Heart left ventricle (tissue), 13 donors: ENCODE results near the gene S1PR4.

Source experiments
- POLR2A ChIP-seq, 2 donors: fragments of 450-650 bp; IDR thresholded peaks; one replicate each; pipeline ENCODE4 v1.6.1; 2017; ENCODE audit warnings: antibody characterized with exemption in 2 of 2, mild to moderate bottlenecking in 2 of 2, moderate library complexity in 2 of 2
- TF ChIP-seq, protein P1 (sequence below), 12 donors: fragments of 200-600 bp; sonication (generic) in 4 of 12; IDR thresholded peaks; one replicate each; pipeline versions ENCODE4 v1.5.0 to v1.8.0; 2018 to 2022; ENCODE audit warnings: antibody characterized with exemption in 12 of 12, mild to moderate bottlenecking in 5 of 12
- donor health status: ischemic (EF 13 %, LVEDD 7.1; RV severe dilation, severe dysfunction).
- donor health status: DM: no; HTN: yes; CAD: no.
- donor health status: DM: no; HTN: no; CAD: no.
- donor health status: ischemic (EF 25% LVEDD 6.9; RV normal size, moderate dysfunction).
- donor health status: ischemic (EF 25% LVEDD 5.7; RV mildly dilated, moderate dysfunction).
- donor health status: ischemic (EF 35%, LVEDD 5.7; RV mildly dilated, moderate dysfunction).
- donor health status: nonischemic (EF 11% LVEDD 7.7; RV severe dilation, severe dysfunction).
- donor health status: DM: yes; HTN: yes; CAD: no.
- donor health status: PGD.
- donor health status: ischemic (EF 29% LVEDD 5.4; RV normal size, mild dysfunction).
- donor health status: nonischemic (EF 23%, LVEDD 6.1; RV moderate dilation, normal function).

- TF ChIP-seq, protein P1, sequence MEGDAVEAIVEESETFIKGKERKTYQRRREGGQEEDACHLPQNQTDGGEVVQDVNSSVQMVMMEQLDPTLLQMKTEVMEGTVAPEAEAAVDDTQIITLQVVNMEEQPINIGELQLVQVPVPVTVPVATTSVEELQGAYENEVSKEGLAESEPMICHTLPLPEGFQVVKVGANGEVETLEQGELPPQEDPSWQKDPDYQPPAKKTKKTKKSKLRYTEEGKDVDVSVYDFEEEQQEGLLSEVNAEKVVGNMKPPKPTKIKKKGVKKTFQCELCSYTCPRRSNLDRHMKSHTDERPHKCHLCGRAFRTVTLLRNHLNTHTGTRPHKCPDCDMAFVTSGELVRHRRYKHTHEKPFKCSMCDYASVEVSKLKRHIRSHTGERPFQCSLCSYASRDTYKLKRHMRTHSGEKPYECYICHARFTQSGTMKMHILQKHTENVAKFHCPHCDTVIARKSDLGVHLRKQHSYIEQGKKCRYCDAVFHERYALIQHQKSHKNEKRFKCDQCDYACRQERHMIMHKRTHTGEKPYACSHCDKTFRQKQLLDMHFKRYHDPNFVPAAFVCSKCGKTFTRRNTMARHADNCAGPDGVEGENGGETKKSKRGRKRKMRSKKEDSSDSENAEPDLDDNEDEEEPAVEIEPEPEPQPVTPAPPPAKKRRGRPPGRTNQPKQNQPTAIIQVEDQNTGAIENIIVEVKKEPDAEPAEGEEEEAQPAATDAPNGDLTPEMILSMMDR (IDR thresholded peaks at IDR 0.05): no peak
- TF ChIP-seq POLR2A (IDR thresholded peaks at IDR 0.05): no peak
These were observed 42.0 kb downstream of the S1PR4 start for GRCh38 chr19:3220576-3220975.
